ENCODE results near the gene SYNE2. TPM values are rescaled to one million over a fixed set of nuclear protein-coding genes. Genes with fewer than 3 reads are reported as not detected.
A peak's percentile ranks its signal among the peaks of the same experiment; 100 is the strongest.

Gene SYNE2
- total and polyA plus RNA-seq, 4 donors = 14.7 to 197 (median 99.1) TPM

GRCh38 chr14:64119980-64120379, 267.2 kb downstream of the SYNE2 start:
- H3K4me3 ChIP-seq (ENCODE audit: low read length in 2 of 2) = no peak overlapping the region
- intact Hi-C loops (cut with DNase I) = loop anchor here (5.0 kb wide), 4 partner anchors 38 to 88 kb away; no protein-coding TSS in a partner anchor
- peaks cover 3 to 4% of the 10 kb centered on the region in 2 donors for H3K36me3 ChIP-seq (ENCODE audit: control insufficient read depth in 1 of 2, insufficient read depth in 2 of 2, low read length in 1 of 2)
- H3K27me3 ChIP-seq (ENCODE audit: control insufficient read depth in 1 of 2, insufficient read depth in 2 of 2, low read length in 1 of 2) = no peaks in the 10 kb centered on the region
- H3K4me1 ChIP-seq (ENCODE audit: control insufficient read depth in 1 of 2, insufficient read depth in 2 of 2, low read length in 2 of 2) = peaks cover 0 to 9% of the 10 kb centered on the region in 2 donors
- DNase-seq (no peak), ATAC-seq (ENCODE audit: low FRiP score) (no peak)
- no peaks in the 10 kb centered on the region for H3K9me3 ChIP-seq (ENCODE audit: control insufficient read depth, low read length)
- peak overlapping the region in 1 of 2 donors; percentile 52 for H3K27ac ChIP-seq (ENCODE audit: low read depth in 1 of 2, low read length in 2 of 2)

- ATAC-seq (ENCODE audit: low FRiP score) = no peak
- H3K27ac ChIP-seq (ENCODE audit: low read depth in 1 of 2, low read length in 2 of 2) = no peak overlapping the region
- H3K36me3 ChIP-seq (ENCODE audit: control insufficient read depth in 1 of 2, insufficient read depth in 2 of 2, low read length in 1 of 2) = peaks cover 9 to 12% of the 10 kb centered on the region in 2 donors
- peaks cover 0 to 9% of the 10 kb centered on the region in 2 donors for H3K4me1 ChIP-seq (ENCODE audit: control insufficient read depth in 1 of 2, insufficient read depth in 2 of 2, low read length in 2 of 2)
- 92 to 93% methylated on average over 5 of the region's 5 CpGs for WGBS, 2 donors
- H3K9me3 ChIP-seq (ENCODE audit: control insufficient read depth, low read length) = no peaks in the 10 kb centered on the region
- DNase-seq = no peak
- H3K4me3 ChIP-seq (ENCODE audit: low read length in 2 of 2) = no peak overlapping the region
- H3K27me3 ChIP-seq (ENCODE audit: control insufficient read depth in 1 of 2, insufficient read depth in 2 of 2, low read length in 1 of 2) = no peaks in the 10 kb centered on the region
- intact Hi-C loops (cut with DNase I) = loop anchor here in 1 of 2 donors (5.0 kb wide), 1 partner anchor 91 kb away; no protein-coding TSS in a partner anchor
Measured at GRCh38 chr14:64123241-64123822, 270.5 kb downstream of the SYNE2 start.

GRCh38 chr14:64125270-64125669, 272.5 kb downstream of the SYNE2 start:
- peaks cover 9 to 18% of the 10 kb centered on the region in 2 donors for H3K36me3 ChIP-seq (ENCODE audit: control insufficient read depth in 1 of 2, insufficient read depth in 2 of 2, low read length in 1 of 2)
- H3K9me3 ChIP-seq (ENCODE audit: control insufficient read depth, low read length) = no peaks in the 10 kb centered on the region
- no peaks in the 10 kb centered on the region for H3K27me3 ChIP-seq (ENCODE audit: control insufficient read depth in 1 of 2, insufficient read depth in 2 of 2, low read length in 1 of 2)
- ATAC-seq (ENCODE audit: low FRiP score) (no peak), DNase-seq (no peak)
- H3K4me3 ChIP-seq (ENCODE audit: low read length in 2 of 2) = no peak overlapping the region
- no peaks in the 10 kb centered on the region for H3K4me1 ChIP-seq (ENCODE audit: control insufficient read depth in 1 of 2, insufficient read depth in 2 of 2, low read length in 2 of 2)
- 93 to 94% methylated on average over 2 of the region's 2 CpGs for WGBS, 2 donors
- H3K27ac ChIP-seq (ENCODE audit: low read depth in 1 of 2, low read length in 2 of 2) = no peak overlapping the region
- intact Hi-C loops (cut with DNase I) = no loop called here

GRCh38 chr14:64126548-64126947, 273.7 kb downstream of the SYNE2 start:
- ATAC-seq (ENCODE audit: low FRiP score) (no peak), DNase-seq (no peak)
- WGBS, 2 donors = 92 to 94% methylated on average over 6 of the region's 6 CpGs
- peaks cover 5 to 18% of the 10 kb centered on the region in 2 donors for H3K36me3 ChIP-seq (ENCODE audit: control insufficient read depth in 1 of 2, insufficient read depth in 2 of 2, low read length in 1 of 2)
- H3K9me3 ChIP-seq (ENCODE audit: control insufficient read depth, low read length) = no peaks in the 10 kb centered on the region
- no peak overlapping the region for H3K27ac ChIP-seq (ENCODE audit: low read depth in 1 of 2, low read length in 2 of 2)
- intact Hi-C loops (cut with DNase I) = no loop called here
- no peaks in the 10 kb centered on the region for H3K27me3 ChIP-seq (ENCODE audit: control insufficient read depth in 1 of 2, insufficient read depth in 2 of 2, low read length in 1 of 2)
- no peak overlapping the region for H3K4me3 ChIP-seq (ENCODE audit: low read length in 2 of 2)
- H3K4me1 ChIP-seq (ENCODE audit: control insufficient read depth in 1 of 2, insufficient read depth in 2 of 2, low read length in 2 of 2) = no peaks in the 10 kb centered on the region

- Histone ChIP-seq H3K27me3 (ENCODE audit: control insufficient read depth in 1 of 2, insufficient read depth in 2 of 2, low read length in 1 of 2) (no peaks in the 10 kb centered on the region), H3K9me3 (ENCODE audit: control insufficient read depth, low read length) (no peaks in the 10 kb centered on the region), H3K36me3 (ENCODE audit: control insufficient read depth in 1 of 2, insufficient read depth in 2 of 2, low read length in 1 of 2) (peaks cover 10% of the 10 kb centered on the region in 2 donors), H3K4me3 (ENCODE audit: low read length in 2 of 2) (no peak overlapping the region), H3K27ac (ENCODE audit: low read depth in 1 of 2, low read length in 2 of 2) (no peak overlapping the region), H3K4me1 (ENCODE audit: control insufficient read depth in 1 of 2, insufficient read depth in 2 of 2, low read length in 2 of 2) (no peaks in the 10 kb centered on the region)
- WGBS, 2 donors = 81 to 88% methylated on average over 9 of the region's 9 CpGs
- ATAC-seq (ENCODE audit: low FRiP score) (no peak), DNase-seq (no peak)
- intact Hi-C loops (cut with DNase I) = no loop called here
Measured at GRCh38 chr14:64137657-64138290, 285.0 kb downstream of the SYNE2 start.

GRCh38 chr14:64147126-64147790, 294.5 kb downstream of the SYNE2 start:
- Histone ChIP-seq H3K36me3 (ENCODE audit: control insufficient read depth in 1 of 2, insufficient read depth in 2 of 2, low read length in 1 of 2) (peaks cover 5 to 18% of the 10 kb centered on the region in 2 donors), H3K27me3 (ENCODE audit: control insufficient read depth in 1 of 2, insufficient read depth in 2 of 2, low read length in 1 of 2) (no peaks in the 10 kb centered on the region), H3K27ac (ENCODE audit: low read depth in 1 of 2, low read length in 2 of 2) (no peak overlapping the region), H3K9me3 (ENCODE audit: control insufficient read depth, low read length) (no peaks in the 10 kb centered on the region), H3K4me3 (ENCODE audit: low read length in 2 of 2) (no peak overlapping the region), H3K4me1 (ENCODE audit: control insufficient read depth in 1 of 2, insufficient read depth in 2 of 2, low read length in 2 of 2) (no peaks in the 10 kb centered on the region)
- no peak for ATAC-seq (ENCODE audit: low FRiP score)
- 74 to 77% methylated on average over 7 of the region's 7 CpGs for WGBS, 2 donors
- no peak for DNase-seq
- intact Hi-C loops (cut with DNase I) = no loop called here

- H3K4me3 ChIP-seq (ENCODE audit: low read length in 2 of 2) = no peak overlapping the region
- no peak for ATAC-seq (ENCODE audit: low FRiP score)
- 76 to 87% methylated on average over 8 of the region's 8 CpGs for WGBS, 2 donors
- H3K9me3 ChIP-seq (ENCODE audit: control insufficient read depth, low read length) = no peaks in the 10 kb centered on the region
- H3K36me3 ChIP-seq (ENCODE audit: control insufficient read depth in 1 of 2, insufficient read depth in 2 of 2, low read length in 1 of 2) = peaks cover 6 to 7% of the 10 kb centered on the region in 2 donors
- intact Hi-C loops (cut with DNase I) = no loop called here
- no peaks in the 10 kb centered on the region for H3K4me1 ChIP-seq (ENCODE audit: control insufficient read depth in 1 of 2, insufficient read depth in 2 of 2, low read length in 2 of 2)
- H3K27me3 ChIP-seq (ENCODE audit: control insufficient read depth in 1 of 2, insufficient read depth in 2 of 2, low read length in 1 of 2) = no peaks in the 10 kb centered on the region
- no peak overlapping the region for H3K27ac ChIP-seq (ENCODE audit: low read depth in 1 of 2, low read length in 2 of 2)
- DNase-seq = no peak
Measured at GRCh38 chr14:64149921-64150320, 297.1 kb downstream of the SYNE2 start.

GRCh38 chr14:64158608-64159007, 305.8 kb downstream of the SYNE2 start:
- no peak for ATAC-seq (ENCODE audit: low FRiP score)
- no peaks in the 10 kb centered on the region for H3K4me1 ChIP-seq (ENCODE audit: control insufficient read depth in 1 of 2, insufficient read depth in 2 of 2, low read length in 2 of 2)
- H3K36me3 ChIP-seq (ENCODE audit: control insufficient read depth in 1 of 2, insufficient read depth in 2 of 2, low read length in 1 of 2) = peaks cover 4 to 9% of the 10 kb centered on the region in 2 donors
- H3K27ac ChIP-seq (ENCODE audit: low read depth in 1 of 2, low read length in 2 of 2) = no peak overlapping the region
- no peaks in the 10 kb centered on the region for H3K9me3 ChIP-seq (ENCODE audit: control insufficient read depth, low read length)
- DNase-seq = no peak
- intact Hi-C loops (cut with DNase I) = no loop called here
- no peaks in the 10 kb centered on the region for H3K27me3 ChIP-seq (ENCODE audit: control insufficient read depth in 1 of 2, insufficient read depth in 2 of 2, low read length in 1 of 2)
- no peak overlapping the region for H3K4me3 ChIP-seq (ENCODE audit: low read length in 2 of 2)
- WGBS, 2 donors = 88 to 92% methylated on average over 2 of the region's 2 CpGs

Measured in aorta (tissue), 5 donors.